GM10266 (cell line): ENCODE measurements around the gene CMSS1.

Experiments used
- DNase-seq: peaks from one replicate; pipeline ENCODE4 v3.0.0; 2012; ENCODE audit errors: extremely low spot score
- CTCF ChIP-seq: IDR thresholded peaks from 2 replicates; pipeline ENCODE4 v1.5.1; 2012; ENCODE audit warnings: mild to moderate bottlenecking, low read depth; ENCODE audit not compliant: control insufficient read depth, insufficient read depth; ENCODE audit errors: missing control alignments

Gene CMSS1

DNA sequence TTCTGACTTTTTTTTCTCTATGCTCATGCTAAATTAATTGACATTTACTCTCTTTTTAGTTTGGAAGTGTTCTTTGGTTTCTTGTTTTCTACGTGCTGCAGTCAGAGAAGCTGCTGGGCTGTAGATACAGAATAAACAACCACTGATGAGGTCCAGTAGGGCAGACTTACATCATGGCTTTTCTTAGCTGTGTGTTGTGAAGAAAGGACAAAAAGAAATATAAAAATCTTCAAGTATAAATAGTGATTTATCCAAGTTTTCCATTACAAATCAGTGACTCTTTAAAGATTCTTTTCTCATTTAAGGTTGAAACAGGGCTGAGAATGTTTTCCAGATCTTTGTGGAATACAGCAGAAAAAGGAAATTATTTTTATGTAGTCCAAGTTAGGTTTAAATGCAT, 122.2 kb downstream of the CMSS1 start:
- TF ChIP-seq CTCF, result no peak
- no peak for DNase-seq

GRCh38 chr3:99940350-99940749, 122.7 kb downstream of the CMSS1 start:
- no peak for DNase-seq
- TF ChIP-seq CTCF, result no peak

- DNase-seq, result no peak
- no peak for TF ChIP-seq CTCF
Observed at GRCh38 chr3:99941211-99941610, 123.5 kb downstream of the CMSS1 start.

DNA sequence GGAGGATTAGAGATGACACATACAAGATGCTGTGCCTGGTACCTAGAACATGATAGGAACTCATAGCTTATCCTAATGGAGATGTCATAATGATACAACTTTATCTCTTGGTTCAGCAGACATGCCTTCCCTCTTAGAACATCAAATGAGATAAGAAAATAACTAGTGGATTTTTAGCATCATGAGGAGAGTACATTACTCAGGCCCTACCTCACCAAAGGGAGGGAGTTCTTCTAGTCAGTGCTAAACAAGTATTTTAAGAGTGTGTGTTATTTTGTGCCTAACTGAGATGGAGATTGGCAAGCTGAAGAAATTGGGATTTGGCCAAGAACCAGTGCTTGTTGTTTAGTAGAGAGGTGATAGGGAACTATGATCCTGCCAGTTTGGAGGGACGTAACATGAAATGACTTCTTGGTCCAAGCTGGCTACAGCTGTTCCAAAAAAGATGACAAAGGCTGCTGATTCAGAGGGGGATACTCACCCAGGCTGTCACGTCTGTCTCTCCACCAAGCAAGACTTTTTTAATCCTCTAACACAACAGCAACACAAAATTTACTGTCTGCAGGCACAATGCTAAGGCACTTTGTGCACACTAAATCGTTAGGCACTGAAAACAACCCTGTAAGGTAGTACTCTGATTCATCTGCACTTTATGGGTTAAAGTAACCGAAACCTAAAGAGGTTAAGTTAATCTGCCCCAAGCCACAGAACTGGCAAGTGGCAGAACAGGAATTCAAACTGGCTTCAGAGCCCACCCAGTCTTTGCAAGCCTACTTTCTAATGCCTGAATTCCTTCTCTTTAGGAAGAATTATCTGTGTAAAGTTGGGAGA, 126.5 kb downstream of the CMSS1 start:
- DNase-seq, result no peak
- TF ChIP-seq CTCF, result no peak

GRCh38 chr3:99945328-99945995, 127.8 kb downstream of the CMSS1 start:
- TF ChIP-seq CTCF, result no peak
- no peak for DNase-seq

GRCh38 chr3:99947356-99947755, 129.7 kb downstream of the CMSS1 start:
- no peak for TF ChIP-seq CTCF
- DNase-seq, result no peak

- no peak for TF ChIP-seq CTCF
- DNase-seq, result no peak
Observed at GRCh38 chr3:99948467-99949089, 130.9 kb downstream of the CMSS1 start.
